Measurements from ENCODE around the gene OR2T6.
"Not testable (repeated sequence)": the region's sequence is repeated elsewhere in the genome, so short reads cannot be mapped to it uniquely, and the experiment has no call there.

OR2T6 gene

GRCh38 chr1:248375446-248375845 lies at the start of gene OR2T6:
Gene OR2T6 (plus strand): TSS chr1:248375746. CDS start chr1:248387609, 11,863 bp downstream.
- no peak for DNase-seq

DNA sequence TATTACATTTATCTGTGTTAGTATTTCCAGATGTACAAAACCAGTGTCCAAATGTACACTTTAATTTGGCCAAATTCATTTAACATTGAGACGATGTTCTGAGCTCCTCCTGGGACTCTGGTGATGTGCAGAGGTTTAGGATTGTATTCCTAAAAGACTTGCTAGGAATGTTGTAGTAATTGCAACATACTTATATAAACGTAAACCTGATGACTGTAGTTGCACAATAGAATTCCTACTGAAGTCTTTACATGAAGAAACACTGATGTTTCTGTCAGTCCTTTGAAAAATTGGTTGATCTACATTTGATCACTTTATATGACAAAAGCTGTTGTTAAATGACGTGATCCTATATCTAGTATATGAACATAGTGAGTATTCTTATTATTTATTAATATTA lies 32.1 kb upstream of the OR2T6 start:
- no peak for DNase-seq

GRCh38 chr1:248348475-248348874 lies 27.1 kb upstream of the OR2T6 start, which contains the start of gene OR14C36:
Gene OR14C36 (plus strand): TSS chr1:248348775. CDS start chr1:248348775, 0 bp downstream.
- no peak for DNase-seq

- no peak for DNase-seq
These were observed 16.1 kb upstream of the OR2T6 start for GRCh38 chr1:248359415-248359814.

DNA sequence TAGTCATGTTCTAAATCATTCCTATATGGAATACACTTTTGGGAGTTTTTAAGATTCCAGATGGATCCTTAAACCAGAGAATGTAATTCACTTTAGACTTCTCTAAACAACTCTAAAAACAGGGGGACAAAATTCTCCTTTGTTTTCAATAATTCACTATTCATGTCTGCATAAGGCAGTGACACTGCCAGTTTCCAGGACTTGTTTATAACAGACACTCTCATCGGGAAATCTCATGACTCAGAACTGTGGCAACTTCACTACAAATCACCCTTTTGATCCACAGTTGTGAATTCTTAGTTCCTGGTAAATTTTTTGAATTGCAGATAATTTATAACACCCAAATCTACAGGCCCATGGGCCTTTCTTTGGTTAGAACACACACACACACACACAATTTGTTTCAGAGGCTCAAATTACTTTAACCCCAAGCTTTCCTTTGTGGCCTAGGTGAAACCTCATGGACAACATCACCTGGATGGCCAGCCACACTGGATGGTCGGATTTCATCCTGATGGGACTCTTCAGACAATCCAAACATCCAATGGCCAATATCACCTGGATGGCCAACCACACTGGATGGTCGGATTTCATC lies 14.3 kb upstream of the OR2T6 start, which contains the start of gene OR2T4:
Gene OR2T4 (plus strand): TSS at position 545 of the 595 bp plus-strand sequence. CDS start 0 bp downstream, at position 545.
- DNase-seq = no peak

GRCh38 chr1:248366609-248367008 lies 8.9 kb upstream of the OR2T6 start:
- DNase-seq = no peak

DNA sequence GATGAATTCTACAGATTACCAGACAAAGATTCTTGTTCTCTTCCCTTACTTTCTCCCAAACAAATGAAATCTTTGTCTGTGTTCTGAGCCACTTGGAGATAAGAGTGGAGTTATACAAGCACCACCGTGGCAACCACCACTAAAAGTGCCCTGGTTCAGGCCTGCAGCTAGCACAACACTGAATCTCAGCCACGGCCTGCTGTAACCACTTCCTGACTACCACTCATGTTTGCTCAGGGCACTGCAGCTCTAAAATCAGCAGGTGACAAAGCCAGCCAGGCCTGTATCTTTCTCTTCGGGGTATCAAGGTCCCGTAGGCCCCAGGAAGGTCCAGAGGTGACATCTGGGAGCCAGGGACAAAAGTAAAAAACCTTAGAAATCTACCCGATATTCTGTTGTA lies 3.2 kb upstream of the OR2T6 start:
- no peak for DNase-seq

DNA sequence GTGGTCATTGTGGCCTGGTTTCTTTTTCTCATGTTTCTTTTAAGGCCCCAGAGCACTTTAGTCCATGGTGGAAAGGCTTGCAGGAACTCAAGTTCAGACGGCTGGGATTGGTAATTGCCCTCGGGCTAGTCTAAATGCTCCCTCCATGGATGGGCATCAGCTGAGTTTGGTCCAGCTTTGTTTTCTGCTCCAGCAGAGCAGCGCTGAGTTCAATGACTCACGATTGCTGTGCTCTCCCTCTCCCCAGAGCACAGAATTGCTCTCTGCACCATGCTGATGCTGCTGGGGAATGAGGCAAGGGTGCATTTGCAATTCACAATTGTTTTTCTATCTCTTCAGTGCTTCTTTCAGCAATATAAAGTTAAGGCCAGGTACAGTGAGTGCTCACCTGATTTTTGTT lies 1.8 kb upstream of the OR2T6 start:
- no peak for DNase-seq

GRCh38 chr1:248376916-248377315 lies 1.4 kb downstream of the OR2T6 start:
- DNase-seq = no peak

- no peak for DNase-seq
These were observed 5.3 kb downstream of the OR2T6 start for GRCh38 chr1:248380854-248381253.

- DNase-seq = no peak
These were observed 12.9 kb downstream of the OR2T6 start for GRCh38 chr1:248388426-248388825.

DNA sequence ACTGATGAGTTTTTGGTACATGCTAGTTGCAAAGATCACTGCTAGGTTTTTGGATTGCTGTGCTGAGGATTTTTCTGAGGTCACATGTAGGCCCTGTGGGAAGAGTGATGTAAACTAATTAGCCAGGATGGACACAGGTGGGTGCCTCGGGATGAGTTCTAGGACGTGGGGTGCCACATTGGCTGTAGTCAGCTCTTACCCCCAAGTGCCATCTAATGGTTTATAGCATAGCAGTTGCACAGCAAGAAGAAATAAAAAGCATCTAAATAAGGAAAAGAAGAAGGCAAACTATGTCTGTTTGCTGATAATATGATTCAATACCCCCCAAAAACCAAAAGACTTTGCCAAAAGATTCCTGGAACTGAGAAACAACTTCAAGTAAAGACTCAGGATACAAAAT lies 17.5 kb downstream of the OR2T6 start:
- DNase-seq = no peak

DNA sequence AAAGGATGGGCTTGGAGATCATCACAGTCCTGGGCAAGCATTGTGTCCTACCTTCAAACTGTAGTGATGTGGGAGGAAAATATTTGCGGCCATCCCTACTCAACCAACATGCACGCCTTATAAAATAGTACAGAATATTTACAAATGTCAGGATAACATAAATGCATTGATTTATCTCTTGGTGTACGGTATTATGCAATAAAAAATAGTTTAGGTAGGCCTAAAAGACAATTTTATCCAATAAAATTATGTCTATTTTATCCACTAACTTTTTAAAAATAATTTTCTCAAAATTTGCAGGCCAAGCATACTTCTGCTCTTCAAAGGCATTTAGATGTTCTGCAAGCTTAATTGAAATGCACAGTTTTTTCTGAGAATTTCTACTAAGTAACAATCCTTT lies 27.2 kb downstream of the OR2T6 start, which contains the start of gene OR2T1:
Gene OR2T1 (plus strand): TSS at position 301 of the 400 bp plus-strand sequence. CDS start 3,100 bp downstream, outside the sequence.
- DNase-seq = no peak

DNA sequence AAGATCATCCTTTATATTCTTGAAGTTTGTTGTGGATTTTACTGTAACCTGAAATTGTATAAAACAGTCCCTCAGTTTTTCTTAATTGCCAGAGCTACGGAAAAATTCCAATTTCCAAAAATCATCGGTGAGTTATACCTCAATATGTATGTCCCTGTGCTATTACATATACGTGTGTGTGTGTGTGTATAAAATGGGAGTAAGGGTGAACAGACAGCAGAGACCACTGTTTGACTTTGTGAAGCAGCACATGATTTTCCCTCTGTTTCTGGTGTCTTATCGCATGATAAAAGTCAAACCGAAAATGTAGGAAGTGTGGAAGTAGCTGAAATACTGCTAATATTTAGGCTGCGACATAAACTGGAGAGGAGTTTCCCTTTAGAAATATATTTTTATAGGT lies 28.5 kb downstream of the OR2T6 start:
- DNase-seq = peak; percentile 3

GRCh38 chr1:248406721-248407692 lies 31.5 kb downstream of the OR2T6 start:
- DNase-seq = no peak

DNA sequence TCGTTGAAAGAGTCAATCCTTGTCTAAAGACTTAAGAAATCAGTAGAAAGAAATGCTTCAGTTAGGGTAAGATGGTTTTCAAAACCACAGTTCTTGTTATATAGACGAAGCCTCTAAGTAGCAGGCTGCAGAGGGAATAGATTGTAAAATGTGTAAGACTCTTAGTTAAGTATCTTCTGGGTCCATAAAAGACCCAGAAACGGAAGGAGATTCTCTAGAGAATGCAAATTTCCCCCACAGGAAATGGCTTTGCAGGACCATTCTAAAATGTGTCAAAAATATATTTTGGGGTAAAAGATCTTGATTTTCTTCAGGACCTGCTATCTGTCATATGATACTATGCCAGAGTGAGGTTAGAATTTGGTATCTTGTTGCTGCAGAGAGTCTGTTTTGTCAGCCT lies 40.7 kb downstream of the OR2T6 start:
- no peak for DNase-seq

DNA sequence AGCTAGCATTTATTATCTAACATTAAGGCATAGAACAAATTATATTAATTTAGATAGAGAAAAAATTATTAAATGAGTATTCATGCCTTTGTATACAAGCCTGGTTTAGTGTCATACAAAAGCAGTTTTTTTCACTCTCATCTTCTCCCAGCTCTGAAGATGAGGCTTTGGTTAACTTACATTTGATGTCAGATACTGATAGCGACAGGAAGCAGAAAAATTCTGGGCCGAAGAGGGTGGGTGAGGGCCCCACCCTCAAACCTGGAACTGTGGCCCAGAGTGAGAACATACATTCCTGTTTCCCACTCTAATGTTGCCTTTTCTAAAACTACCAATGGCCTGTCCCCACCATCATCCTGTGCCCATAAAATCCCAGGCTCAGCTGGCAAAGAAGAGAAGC lies 42.3 kb downstream of the OR2T6 start:
- no peak for DNase-seq

DNA sequence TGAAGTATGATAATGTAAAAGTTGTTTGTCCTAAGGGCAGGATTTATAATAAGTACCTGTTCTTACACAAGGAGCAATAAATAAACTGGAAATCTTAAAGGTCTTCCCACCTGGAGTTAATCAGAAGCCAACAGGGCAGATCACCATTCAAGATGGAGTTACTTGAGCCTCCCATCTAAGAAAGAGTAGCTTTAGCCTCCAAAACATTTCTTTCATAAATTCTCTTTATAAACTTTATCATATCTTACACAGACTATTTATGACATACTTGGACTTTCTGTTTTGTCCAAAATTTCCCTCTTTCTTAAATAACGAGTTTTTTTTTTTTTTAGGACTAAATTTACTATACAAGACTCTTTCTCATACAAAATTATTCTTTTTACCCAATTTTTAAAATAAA lies 45.8 kb downstream of the OR2T6 start:
- peak; percentile 6 for DNase-seq

- not testable (repeated sequence) for DNase-seq
These were observed 52.1 kb downstream of the OR2T6 start for GRCh38 chr1:248427526-248428191.

GRCh38 chr1:248428192-248428533 lies 52.6 kb downstream of the OR2T6 start:
- not testable (repeated sequence) for DNase-seq

GRCh38 chr1:248431683-248432082 lies 56.1 kb downstream of the OR2T6 start:
- DNase-seq = not testable (repeated sequence)

DNA sequence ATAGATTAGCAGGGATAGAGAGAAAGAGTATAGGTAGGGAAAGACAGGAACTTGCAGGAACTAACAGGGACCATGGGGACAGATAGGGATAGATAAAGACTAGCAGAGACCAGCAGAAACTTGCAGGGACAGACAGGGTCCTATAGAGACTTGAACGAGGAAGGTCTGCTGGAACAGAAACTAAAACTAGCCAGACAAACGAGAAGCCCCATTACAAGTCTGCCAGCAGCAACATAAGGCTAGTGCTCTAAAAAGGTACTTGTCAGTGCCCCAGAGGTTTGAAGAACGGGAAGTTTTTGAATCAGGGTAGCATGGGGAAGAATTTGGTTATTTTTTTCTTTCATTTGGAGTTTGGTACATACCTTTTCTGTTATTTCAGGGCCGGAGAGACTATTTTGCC lies 56.7 kb downstream of the OR2T6 start:
- not testable (repeated sequence) for DNase-seq

DNA sequence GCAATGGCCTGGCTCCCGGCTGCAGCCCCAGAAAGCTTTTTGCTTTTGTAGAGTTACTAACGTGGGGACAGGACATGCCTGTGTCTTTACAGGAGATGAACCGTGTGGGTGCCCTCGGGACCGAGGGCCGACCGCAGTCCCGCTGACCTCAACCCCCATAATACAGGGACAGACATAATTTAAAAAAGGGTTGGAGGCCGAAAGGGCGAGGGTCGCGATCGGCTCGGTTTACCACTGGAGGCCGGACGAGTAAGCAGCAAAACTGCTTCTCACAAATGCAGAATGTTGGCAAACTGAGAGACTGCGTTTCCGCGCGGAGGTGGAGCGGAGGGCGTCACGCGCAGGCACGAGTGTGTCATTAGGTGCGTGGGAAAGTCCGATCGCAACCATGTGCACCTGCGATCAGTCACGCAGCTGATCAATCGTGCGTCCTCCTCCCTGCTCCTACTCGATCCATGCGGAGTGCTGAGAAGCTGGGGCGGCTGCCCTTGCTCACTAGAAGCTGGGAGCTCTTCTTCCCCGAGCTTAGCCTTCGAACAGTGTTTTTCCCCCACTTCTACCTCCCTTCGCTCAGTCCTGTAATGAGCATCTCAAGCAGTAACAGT lies 58.4 kb downstream of the OR2T6 start:
- not testable (repeated sequence) for DNase-seq
